ENCODE measurements around the gene PAFAH2.
"Not testable (repeated sequence)": the region's sequence is repeated elsewhere in the genome, so short reads cannot be mapped to it uniquely, and the experiment has no call there.

PAFAH2 gene

GRCh38 chr1:25979210-25979609 lies 18.7 kb downstream of the PAFAH2 start:
- no peak for DNase-seq (ENCODE audit: low spot score)

- no peak for DNase-seq (ENCODE audit: low spot score)
Measured at GRCh38 chr1:25978403-25978802, 19.5 kb downstream of the PAFAH2 start.

- no peak for DNase-seq (ENCODE audit: low spot score)
Measured at GRCh38 chr1:25977801-25978200, 20.1 kb downstream of the PAFAH2 start.

DNA sequence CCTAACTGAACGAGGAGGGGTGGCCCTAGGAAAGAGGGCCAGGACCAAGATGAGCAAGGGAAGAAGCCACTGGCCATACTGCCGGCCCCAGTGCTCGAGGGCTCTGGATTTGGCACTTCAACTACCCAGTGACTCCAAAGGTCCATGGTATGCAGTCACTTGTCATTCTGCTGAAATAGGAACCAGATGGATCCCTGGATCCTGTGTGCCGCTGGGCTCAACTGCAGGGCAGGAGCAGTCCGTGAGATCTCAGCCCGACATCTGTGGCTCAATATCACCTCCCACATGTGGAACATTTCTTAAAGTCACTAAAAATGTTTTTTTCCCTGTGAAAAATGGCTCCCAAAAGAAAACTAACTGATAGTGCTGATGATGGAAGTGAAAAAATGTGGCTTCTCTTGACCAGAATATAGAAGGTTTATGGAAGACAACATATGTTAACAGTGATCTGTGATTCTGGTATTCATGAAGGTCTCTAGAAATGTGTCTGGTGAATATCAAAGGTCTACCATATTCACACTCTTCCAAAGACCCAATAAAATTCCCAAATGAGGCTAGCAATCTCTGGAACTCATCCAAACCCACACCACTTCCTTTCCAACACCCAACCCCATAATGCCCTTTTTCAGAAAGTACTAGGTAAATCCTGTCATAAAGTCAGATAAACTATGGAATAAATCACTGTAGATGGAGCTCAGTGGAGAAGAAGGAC lies 24.1 kb downstream of the PAFAH2 start:
- DNase-seq (ENCODE audit: low spot score), result peak; percentile 26

- no peak for DNase-seq (ENCODE audit: low spot score)
Measured at GRCh38 chr1:25971811-25972180, 26.1 kb downstream of the PAFAH2 start.

- DNase-seq (ENCODE audit: low spot score), result no peak
Measured at GRCh38 chr1:25971066-25971810, 26.6 kb downstream of the PAFAH2 start.

GRCh38 chr1:25967308-25967707 lies 30.6 kb downstream of the PAFAH2 start:
- DNase-seq (ENCODE audit: low spot score), result no peak

GRCh38 chr1:25959611-25960010 lies 38.3 kb downstream of the PAFAH2 start:
- DNase-seq (ENCODE audit: low spot score), result no peak

DNA sequence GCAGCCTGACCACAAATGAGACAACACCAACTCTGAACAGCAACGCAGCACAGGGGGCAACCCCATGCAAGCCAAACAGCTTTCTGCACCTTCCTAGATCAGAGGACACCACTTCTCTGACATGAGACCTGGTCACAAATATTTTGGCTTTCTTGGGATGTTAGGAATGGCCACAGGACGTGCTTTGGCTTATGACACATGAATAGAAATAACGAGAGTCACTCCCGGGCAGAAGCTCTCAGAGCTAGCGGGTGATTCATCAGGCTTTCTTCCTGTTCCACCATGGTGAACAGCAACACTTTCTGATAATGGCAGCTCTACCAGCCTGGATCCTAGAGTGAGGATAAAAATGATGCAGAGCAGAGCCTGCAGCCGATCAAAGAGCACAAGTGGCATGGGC lies 39.4 kb downstream of the PAFAH2 start:
- DNase-seq (ENCODE audit: low spot score), result peak; percentile 91

GRCh38 chr1:25955553-25955952 lies 42.3 kb downstream of the PAFAH2 start:
- no peak for DNase-seq (ENCODE audit: low spot score)

DNA sequence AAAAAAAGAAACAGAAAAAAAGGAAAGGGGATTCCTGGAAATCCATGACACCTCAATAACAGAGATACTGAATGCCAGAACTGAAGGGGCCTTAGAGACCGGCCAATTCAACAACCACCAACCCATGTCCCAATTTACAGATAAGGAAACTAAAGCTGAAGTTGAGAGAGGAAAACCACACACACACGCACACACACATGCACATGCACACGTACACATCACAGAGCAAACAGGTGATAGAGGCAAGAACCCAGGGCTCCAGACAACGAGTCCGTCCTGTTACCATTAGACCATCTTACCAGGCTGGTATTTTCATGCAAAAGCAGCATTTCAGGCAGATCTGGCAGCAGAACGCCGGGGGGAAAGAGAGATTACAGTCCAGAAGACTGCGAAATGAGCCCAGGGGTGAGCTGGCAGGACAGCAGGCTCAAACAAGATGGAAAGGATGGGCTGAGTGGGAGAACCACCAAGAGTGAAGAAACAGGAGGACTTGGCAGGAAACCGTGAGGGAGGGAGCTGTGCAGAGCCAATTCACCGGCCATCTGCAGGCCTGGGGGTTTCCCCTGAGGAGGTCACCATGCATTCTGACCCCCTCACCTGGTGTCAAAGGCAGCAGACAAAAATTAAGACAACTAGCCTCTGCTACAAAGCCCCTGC lies 43.5 kb downstream of the PAFAH2 start:
- no peak for DNase-seq (ENCODE audit: low spot score)

GRCh38 chr1:25952841-25953401 lies 44.9 kb downstream of the PAFAH2 start:
- peak; percentile 54 for DNase-seq (ENCODE audit: low spot score)

DNA sequence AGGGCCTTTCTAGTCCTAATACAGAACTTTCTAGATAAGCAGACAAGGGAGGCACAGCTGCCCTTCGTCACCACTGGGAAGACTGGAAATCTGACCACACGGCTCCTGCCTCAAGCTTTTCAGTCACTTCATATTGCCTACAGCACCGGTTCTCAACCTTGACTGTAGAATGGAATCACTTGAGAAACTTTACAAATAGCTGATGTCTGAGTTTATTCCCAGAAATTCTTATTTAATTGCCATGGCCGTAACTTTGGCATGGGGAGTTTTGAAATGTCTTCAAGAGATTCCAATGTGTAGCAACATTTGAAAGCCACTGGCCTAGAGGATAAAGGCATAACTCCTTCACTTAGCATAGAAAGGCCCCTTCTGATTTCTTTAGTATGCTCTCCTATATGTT lies 49.2 kb downstream of the PAFAH2 start:
- DNase-seq (ENCODE audit: low spot score), result no peak

- DNase-seq (ENCODE audit: low spot score), result no peak
Measured at GRCh38 chr1:25947027-25947426, 50.8 kb downstream of the PAFAH2 start.

GRCh38 chr1:25945761-25946160 lies 52.1 kb downstream of the PAFAH2 start:
- DNase-seq (ENCODE audit: low spot score), result no peak

DNA sequence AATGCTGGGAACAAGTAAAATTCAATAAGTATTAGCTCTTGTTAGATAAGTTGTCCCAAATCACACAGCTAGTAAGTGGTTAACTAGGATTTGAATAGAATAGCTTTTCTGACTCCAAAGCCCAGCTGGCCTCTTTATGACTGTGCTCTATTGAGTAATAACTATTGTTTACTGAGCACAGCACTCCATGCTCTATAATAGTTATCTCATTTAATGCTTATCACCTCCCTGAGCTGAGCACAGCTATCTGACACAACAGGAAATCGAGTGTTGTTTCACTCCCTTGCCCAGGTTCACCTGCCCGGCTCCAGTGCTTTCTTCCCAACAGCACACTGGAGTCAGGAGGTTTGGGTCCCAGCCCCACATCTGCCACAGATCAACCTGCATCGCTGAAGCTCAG lies 52.9 kb downstream of the PAFAH2 start:
- no peak for DNase-seq (ENCODE audit: low spot score)

- DNase-seq (ENCODE audit: low spot score), result not testable (repeated sequence)
Measured at GRCh38 chr1:25943511-25943910, 54.4 kb downstream of the PAFAH2 start.

DNA sequence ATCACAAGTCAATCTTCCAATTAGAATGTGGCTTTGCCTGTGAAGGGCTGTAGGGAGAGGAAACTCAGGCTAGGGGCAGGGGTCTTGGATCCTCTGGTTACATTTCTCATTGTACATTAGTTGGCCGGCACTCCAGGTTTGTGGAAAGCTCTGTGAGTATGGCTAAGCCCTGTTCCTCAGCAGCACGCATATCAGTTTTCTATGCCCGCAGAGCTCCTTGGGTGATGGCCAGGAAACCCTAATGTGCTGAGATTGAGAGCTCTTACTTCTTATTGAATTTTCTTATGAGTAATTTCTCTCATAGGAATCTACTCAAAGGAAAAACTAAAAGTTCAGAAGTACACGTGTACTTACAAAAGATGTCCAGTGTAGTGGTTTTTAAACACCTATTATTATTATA lies 60.9 kb downstream of the PAFAH2 start:
- no peak for DNase-seq (ENCODE audit: low spot score)

- no peak for DNase-seq (ENCODE audit: low spot score)
Measured at GRCh38 chr1:25933479-25934365, 64.1 kb downstream of the PAFAH2 start.

- DNase-seq (ENCODE audit: low spot score), result not testable (repeated sequence)
Measured at GRCh38 chr1:25932811-25933400, 65.0 kb downstream of the PAFAH2 start.

DNA sequence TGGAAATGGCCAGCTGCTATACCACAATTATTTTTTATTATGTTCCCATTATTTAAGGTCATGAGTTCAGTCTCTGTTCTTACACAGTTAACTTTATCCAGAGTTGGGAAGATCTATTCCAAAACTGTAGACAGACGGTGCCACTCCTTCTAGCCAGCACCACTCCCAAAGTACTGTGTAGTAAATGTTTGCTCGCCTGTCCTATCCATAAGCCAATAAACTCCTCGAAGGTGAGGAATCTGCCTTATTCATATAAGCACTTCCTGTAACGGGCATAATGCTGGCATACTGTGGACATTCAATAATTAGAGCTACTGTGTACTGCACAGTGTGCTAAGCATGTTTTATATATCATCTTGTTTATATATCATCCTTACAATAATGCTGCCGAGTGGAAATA lies 65.5 kb downstream of the PAFAH2 start:
- no peak for DNase-seq (ENCODE audit: low spot score)

All from AG20443 (cell line).